Panc1 (cell line): ENCODE results near the gene IL4. TPM values are rescaled to one million over a fixed set of nuclear protein-coding genes. Genes with fewer than 3 reads are reported as not detected.

Source experiments
- ATAC-seq: fragments of 200-7000 bp; cut with Tn5 transposase; 2 replicates; pipeline ENCODE4 v1.9.1; 2020; ENCODE audit warnings: mild to moderate bottlenecking, moderate library complexity
- BruUV-seq: library from RNA; stranded (reverse); fragments of 400-500 nt; replicated peaks from 2 replicates; lab custom pipeline; 2021; lab: Mats Ljungman, UMichigan
- CTCF ChIA-PET: fragments of 300-600 bp; sonication (Branson Sonifier 250); formaldehyde crosslinking; loops from one replicate; lab custom pipeline; 2022; ENCODE audit warnings: antibody characterized with exemption; lab: Charles Lee
- POLR2A ChIA-PET: fragments of 300-600 bp; sonication (Branson Sonifier 250); formaldehyde crosslinking; loops from one replicate; lab custom pipeline; 2022; ENCODE audit warnings: antibody characterized with exemption; lab: Charles Lee
- DNase-seq: peaks from one replicate; pipeline ENCODE4 v3.0.0-alpha.2; 2010; ENCODE audit warnings: low read depth, low spot score
- H3K27ac ChIP-seq: 2 replicates; pipeline ENCODE4 v1.5.1; 2011; ENCODE audit warnings: mild to moderate bottlenecking, low read length, inconsistent platforms
- H3K27me3 ChIP-seq: fragments of 200-500 bp; sonication (Bioruptor generic); 2 replicates; pipeline ENCODE4 v1.6.0; 2014; ENCODE audit warnings: low read length, inconsistent platforms; ENCODE audit not compliant: control insufficient read depth, insufficient read depth
- H3K36me3 ChIP-seq: fragments of 200-500 bp; sonication (Bioruptor generic); 2 replicates; pipeline ENCODE4 v1.5.1; 2014; ENCODE audit warnings: inconsistent platforms, mild to moderate bottlenecking, low read length, moderate library complexity; ENCODE audit not compliant: control insufficient read depth, insufficient read depth
- H3K4me1 ChIP-seq: 2 replicates; pipeline ENCODE4 v1.5.1; 2011; ENCODE audit warnings: inconsistent platforms, mild to moderate bottlenecking, low read length, moderate library complexity; ENCODE audit not compliant: control insufficient read depth, insufficient read depth
- H3K4me3 ChIP-seq, 2 experiments: 2 replicates each; pipeline ENCODE4 v1.5.1; 2011 to 2012; ENCODE audit warnings: low read depth in 2 of 2, low read length in 2 of 2, mild to moderate bottlenecking in 2 of 2, inconsistent platforms in 1 of 2, moderate library complexity in 1 of 2
- H3K9me3 ChIP-seq: fragments of 200-500 bp; sonication (Bioruptor generic); 2 replicates; pipeline ENCODE4 v1.5.1; 2014; ENCODE audit warnings: low read depth, mild to moderate bottlenecking, inconsistent platforms, low read length, moderate library complexity; ENCODE audit not compliant: control insufficient read depth, insufficient read depth
- CTCF ChIP-seq: fragments of 450-650 bp; IDR thresholded peaks from 2 replicates; pipeline ENCODE4 v1.5.1; 2017; ENCODE audit warnings: mild to moderate bottlenecking
- POLR2AphosphoS5 ChIP-seq: IDR thresholded peaks from 2 replicates; pipeline ENCODE4 v1.6.1; 2012; ENCODE audit warnings: mild to moderate bottlenecking, low read depth, low read length, moderate library complexity
- REST ChIP-seq, 2 experiments: IDR thresholded peaks; 2 replicates each; pipeline ENCODE4 v1.6.1; 2011 to 2012; ENCODE audit warnings: low read depth in 2 of 2, control low read depth in 1 of 2, low read length in 1 of 2, mild to moderate bottlenecking in 1 of 2, moderate library complexity in 1 of 2; ENCODE audit not compliant: insufficient read depth in 1 of 2
- SIN3A ChIP-seq: IDR thresholded peaks from 2 replicates; pipeline ENCODE4 v1.6.1; 2012; ENCODE audit warnings: low read depth, mild to moderate bottlenecking, low read length, moderate library complexity, borderline replicate concordance; ENCODE audit not compliant: insufficient read depth
- TCF7L2 ChIP-seq: IDR thresholded peaks from 2 replicates; pipeline ENCODE4 v1.6.1; 2011; ENCODE audit warnings: mild to moderate bottlenecking, low read depth, low read length, inconsistent platforms
- in situ Hi-C: cut with HindIII; loops from 2 replicates; pipeline ENCODE4 v1.10.0; 2016; ENCODE audit warnings: low sequenced_read_pairs, low pct_unique_long_range_greater_than_20kb
- intact Hi-C: fragments of 100-400 bp; cut with micrococcal nuclease; formaldehyde crosslinking; loops from one replicate; pipeline ENCODE4 v1.10.0; 2022; ENCODE audit not compliant: unreplicated experiment
- total RNA-seq: library from RNA; stranded (reverse); gene quantifications from one replicate; pipeline ENCODE4 v1.2.1, GENCODE V29; 2021; ENCODE audit not compliant: unreplicated experiment

The IL4 gene
- total RNA-seq, 1 experiment from 2014 or later = not detected

- TF ChIP-seq SIN3A (no peak), CTCF (no peak), TCF7L2 (no peak), REST (IDR thresholded peaks at IDR 0.05; ENCODE audit: insufficient read depth in 1 of 2, low read depth in 2 of 2, low read length in 1 of 2) (no peak), POLR2AphosphoS5 (no peak)
- Histone ChIP-seq H3K27me3 (no peaks in the 10 kb centered on the region), H3K9me3 (no peaks in the 10 kb centered on the region), H3K4me1 (peaks cover 7% of the 10 kb centered on the region; the same call in 1 of the 2 replicates), H3K27ac (no peak overlapping the region), H3K36me3 (no peaks in the 10 kb centered on the region), H3K4me3 (no peak overlapping the region)
- ChIA-PET POLR2A (no interaction called here), CTCF (no interaction called here)
- intact Hi-C loops (no loop called here), in situ Hi-C loops (no loop called here)
- DNase-seq (no peak), ATAC-seq (no peak)
- no TSS peak for BruUV-seq
Measured at GRCh38 chr5:132681983-132682382, 8.2 kb downstream of the IL4 start.

- Histone ChIP-seq H3K36me3 (no peaks in the 10 kb centered on the region), H3K27ac (no peak overlapping the region), H3K9me3 (no peaks in the 10 kb centered on the region), H3K27me3 (no peaks in the 10 kb centered on the region), H3K4me3 (no peak overlapping the region), H3K4me1 (no peaks in the 10 kb centered on the region)
- intact Hi-C loops (no loop called here), in situ Hi-C loops (no loop called here)
- no TSS peak for BruUV-seq
- ATAC-seq (no peak), DNase-seq (no peak)
- ChIA-PET CTCF (no interaction called here), POLR2A (no interaction called here)
- TF ChIP-seq REST (IDR thresholded peaks at IDR 0.05; ENCODE audit: insufficient read depth in 1 of 2, low read depth in 2 of 2, low read length in 1 of 2) (no peak), SIN3A (no peak), CTCF (no peak), POLR2AphosphoS5 (no peak), TCF7L2 (no peak)
Measured at GRCh38 chr5:132684491-132684890, 10.7 kb downstream of the IL4 start.
